HG02759 (cell line): ENCODE results near the gene GDPD1.
"Not testable (repeated sequence)": the region's sequence is repeated elsewhere in the genome, so short reads cannot be mapped to it uniquely, and the experiment has no call there.

Experiments
- ATAC-seq: cut with Tn5 transposase; IDR thresholded peaks from one replicate; pipeline ENCODE4 v1.9.1; 2021; ENCODE audit warnings: mild to moderate bottlenecking, moderate library complexity; ENCODE audit not compliant: unreplicated experiment

Gene GDPD1

GRCh38 chr17:59311521-59311920 lies 91.2 kb downstream of the GDPD1 start:
- ATAC-seq, result not testable (repeated sequence)

GRCh38 chr17:59315866-59316265 lies 95.6 kb downstream of the GDPD1 start:
- no peak for ATAC-seq
